Left ventricle myocardium superior (tissue), 1 donor: ENCODE measurements around the gene OR52I2. TPM values are rescaled to one million over a fixed set of nuclear protein-coding genes. Genes with fewer than 3 reads are reported as not detected.

Source experiments
- ATAC-seq: fragments of 200-7000 bp; cut with Tn5 transposase; one replicate; pipeline ENCODE4 v1.9.1; 2020; ENCODE audit warnings: mild to moderate bottlenecking, moderate library complexity
- DNase-seq: peaks from one replicate; pipeline ENCODE4 v3.0.0-alpha.2; 2020
- intact Hi-C: fragments of 100-400 bp; cut with micrococcal nuclease; formaldehyde crosslinking; loops from one replicate; pipeline ENCODE4 v1.11.0; 2022
- long read RNA-seq: library from polyadenylated mRNA; unstranded; transcript quantifications from one replicate; pipeline ENCODE4 v2.0.0, GENCODE V29; 2021
- total RNA-seq: library from RNA; stranded (reverse); fragmentation: NEBNext Ultra II Directional; extraction: Animal tissue kit (Norgen Biotek cat#: 25700); gene quantifications from one replicate; pipeline ENCODE4 v1.2.1, GENCODE V29; 2021
- donor health status: DM: no; HTN: yes; CAD: no; lungs with severe emphysema.

The OR52I2 gene
- not detected for total RNA-seq
- long read RNA-seq, result 0 reads

- no peak for DNase-seq
- intact Hi-C loops, result no loop called here
- ATAC-seq, result no peak
Measured at GRCh38 chr11:4581443-4581842, at the start of gene OR52I2. TSS of gene OR52I2 (plus strand) at chr11:4581743.

DNA sequence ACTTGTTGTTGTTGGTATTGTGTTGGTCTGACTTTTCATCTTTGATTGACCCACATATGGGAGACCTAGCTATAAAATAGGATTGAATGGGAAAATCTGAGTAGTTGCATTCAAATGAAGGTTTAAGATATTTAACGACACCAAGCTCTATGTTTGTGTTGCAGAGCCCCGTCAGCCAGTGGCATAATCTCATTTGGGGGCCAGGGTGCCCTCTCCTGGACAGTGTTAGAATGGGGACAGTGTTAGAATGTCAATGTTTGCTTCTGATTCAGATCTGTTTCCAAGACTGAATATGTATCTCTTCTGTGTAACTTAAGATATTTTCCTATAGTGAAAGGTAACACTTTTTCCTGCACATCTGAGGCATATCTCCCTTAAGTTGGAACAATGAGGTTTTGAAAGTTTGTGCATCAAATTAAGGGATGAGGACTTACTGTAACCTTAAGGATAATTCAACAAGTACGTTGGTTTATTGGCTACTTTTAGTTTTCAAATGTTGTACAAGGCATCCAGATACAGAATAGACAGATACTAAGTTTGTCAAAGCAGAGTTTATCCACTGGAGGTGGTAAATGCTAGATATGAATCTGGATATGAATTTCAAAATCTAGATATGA lies 41.8 kb upstream of the OR52I2 start:
- peak; percentile 63 for DNase-seq
- intact Hi-C loops, result loop anchor here (5.0 kb wide), 1 partner anchor 352 kb away; no protein-coding TSS in a partner anchor
- peak; percentile 75 for ATAC-seq

GRCh38 chr11:4541071-4541470 lies 40.5 kb upstream of the OR52I2 start:
- intact Hi-C loops, result no loop called here
- DNase-seq, result no peak
- ATAC-seq, result no peak

DNA sequence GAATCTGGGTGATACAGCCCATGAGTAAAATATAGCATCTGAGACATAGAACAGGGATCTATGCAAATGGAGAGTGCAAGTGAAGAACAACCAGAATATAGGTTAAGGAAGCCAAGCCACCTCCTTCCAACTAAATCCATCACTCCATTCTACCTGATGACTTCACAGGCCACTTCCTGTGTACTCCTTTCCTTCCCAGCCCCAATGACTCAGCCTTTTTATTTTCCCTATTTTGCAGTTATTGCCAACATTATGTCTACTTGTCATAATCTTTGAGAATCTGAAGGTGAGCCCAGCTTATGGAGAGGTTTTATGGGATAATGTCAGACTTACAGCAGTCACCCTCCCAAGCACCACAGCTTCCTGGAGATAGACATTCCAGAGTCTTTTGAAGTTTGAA lies 38.0 kb upstream of the OR52I2 start:
- no peak for DNase-seq
- intact Hi-C loops, result no loop called here
- ATAC-seq, result no peak

DNA sequence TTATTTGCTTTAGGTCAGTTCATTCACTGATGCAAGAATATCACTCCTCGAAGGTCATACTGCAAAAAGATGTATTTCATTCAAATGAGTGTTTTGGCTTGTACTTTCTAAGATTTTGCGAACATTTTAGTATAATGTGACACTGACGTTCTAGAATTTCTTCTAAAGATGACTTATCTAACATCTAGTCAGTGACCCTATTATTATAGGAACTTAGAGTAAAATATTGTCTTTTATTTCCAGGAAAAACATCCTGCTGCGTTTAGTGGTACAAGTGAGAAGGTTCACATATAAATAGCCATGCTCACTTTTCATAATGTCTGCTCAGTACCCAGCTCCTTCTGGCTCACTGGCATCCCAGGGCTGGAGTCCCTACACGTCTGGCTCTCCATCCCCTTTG lies 36.7 kb upstream of the OR52I2 start, which contains the start of gene OR52M1:
Gene OR52M1, plus strand, starts transcription at position 301 of the 400 bp plus-strand sequence. Its CDS starts 0 bp downstream, at position 301.
- no peak for ATAC-seq
- intact Hi-C loops, result no loop called here
- DNase-seq, result no peak

DNA sequence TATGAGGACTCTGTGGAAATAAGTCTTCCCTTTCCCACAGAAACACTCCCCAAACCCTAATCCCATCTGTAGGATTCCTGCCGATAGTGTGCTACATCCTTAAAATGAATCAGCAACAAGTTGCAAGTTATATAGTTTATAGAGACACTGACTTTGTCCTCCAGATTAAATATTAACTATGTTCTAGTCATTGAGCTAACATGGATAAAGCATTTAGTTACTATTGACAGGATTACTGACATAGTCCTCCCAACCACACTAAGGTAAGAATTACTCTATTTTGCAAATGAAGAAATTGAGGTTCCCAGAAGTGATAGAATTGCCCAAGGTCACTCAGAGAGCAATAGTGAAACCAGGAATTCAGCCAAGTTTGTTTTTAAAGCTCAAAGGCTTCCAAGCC lies 34.7 kb upstream of the OR52I2 start:
- intact Hi-C loops, result no loop called here
- no peak for ATAC-seq
- no peak for DNase-seq

DNA sequence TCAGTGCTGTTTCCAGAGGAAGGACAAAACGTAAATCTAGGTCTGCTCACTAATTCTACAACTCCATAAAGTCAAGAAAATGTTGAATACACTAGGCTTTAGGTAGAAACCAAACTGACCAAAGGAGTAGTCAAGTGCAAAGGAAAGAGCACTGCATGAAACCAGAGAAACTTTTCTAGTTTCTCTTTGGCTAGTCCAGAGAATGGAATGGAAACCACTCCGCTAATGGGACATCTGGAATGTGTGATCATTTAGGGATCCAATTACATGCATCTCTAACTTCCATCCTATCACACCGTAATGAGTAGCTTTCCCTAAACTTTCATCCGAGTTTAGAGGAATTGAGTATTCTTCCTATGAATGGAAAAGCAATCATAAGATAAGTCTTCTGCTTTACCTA lies 34.1 kb upstream of the OR52I2 start:
- intact Hi-C loops, result no loop called here
- DNase-seq, result no peak
- no peak for ATAC-seq

DNA sequence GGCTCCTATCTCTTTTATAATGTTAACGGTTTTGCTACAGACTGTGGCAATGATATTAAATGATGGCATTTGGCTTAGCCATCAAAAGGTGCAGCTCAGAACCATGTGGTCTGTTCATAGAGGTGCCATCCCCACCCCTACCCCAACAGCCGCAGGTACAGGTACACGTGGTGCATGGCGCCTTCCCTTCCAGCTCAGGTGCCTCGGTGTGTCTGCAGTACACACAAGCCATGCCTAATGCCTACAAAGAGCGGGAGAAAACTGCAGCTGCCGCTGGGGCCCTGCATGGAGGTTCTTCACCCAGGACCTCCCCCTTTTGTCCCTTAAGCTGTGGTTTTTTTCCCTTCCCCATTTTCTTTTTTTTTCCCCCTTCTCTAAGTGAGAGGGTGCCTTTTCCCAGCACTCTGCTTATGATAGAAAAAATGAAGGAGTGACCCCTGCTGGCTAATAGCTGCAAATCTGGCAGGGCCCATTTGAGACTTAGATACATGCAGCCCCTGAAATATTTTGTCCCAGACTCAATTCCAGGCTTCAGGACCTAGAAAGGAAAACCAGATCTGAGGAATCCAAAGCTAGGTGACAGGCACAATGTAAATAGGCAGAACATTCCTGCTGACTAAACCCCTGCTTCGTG lies 30.1 kb upstream of the OR52I2 start:
- DNase-seq (no peak), ATAC-seq (no peak)
- intact Hi-C loops, result no loop called here

GRCh38 chr11:4559527-4560440 lies 21.8 kb upstream of the OR52I2 start:
- ATAC-seq, result no peak
- intact Hi-C loops, result no loop called here
- DNase-seq, result no peak

- ATAC-seq (no peak), DNase-seq (no peak)
- intact Hi-C loops, result no loop called here
Measured at GRCh38 chr11:4560467-4560866, 21.1 kb upstream of the OR52I2 start.

GRCh38 chr11:4565371-4565770 lies 16.2 kb upstream of the OR52I2 start:
- intact Hi-C loops, result no loop called here
- no peak for ATAC-seq
- DNase-seq, result no peak

GRCh38 chr11:4569075-4569474 lies 12.5 kb upstream of the OR52I2 start:
- DNase-seq (no peak), ATAC-seq (no peak)
- intact Hi-C loops, result no loop called here

DNA sequence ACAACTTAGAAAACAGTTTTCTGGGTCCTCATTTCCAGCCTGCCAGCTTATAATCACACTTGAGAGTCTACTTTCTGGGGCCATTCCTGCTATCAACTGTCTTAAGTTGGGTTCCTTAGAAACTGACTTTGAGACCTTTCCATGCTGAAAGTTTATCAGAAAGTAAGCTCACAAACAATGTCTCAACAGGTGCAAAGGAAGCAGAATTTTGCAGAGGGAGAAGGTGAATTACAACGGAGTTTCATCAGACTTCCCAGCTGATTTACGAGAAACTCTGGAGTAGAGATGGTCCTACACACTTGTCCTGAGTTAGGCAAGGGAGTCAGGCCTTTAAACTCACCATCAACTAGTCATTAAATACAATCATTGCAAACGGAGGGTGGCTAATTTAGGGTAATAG lies 4.7 kb upstream of the OR52I2 start:
- intact Hi-C loops, result no loop called here
- ATAC-seq (no peak), DNase-seq (no peak)

GRCh38 chr11:4577761-4578160 lies 3.8 kb upstream of the OR52I2 start:
- DNase-seq (no peak), ATAC-seq (no peak)
- intact Hi-C loops, result no loop called here

DNA sequence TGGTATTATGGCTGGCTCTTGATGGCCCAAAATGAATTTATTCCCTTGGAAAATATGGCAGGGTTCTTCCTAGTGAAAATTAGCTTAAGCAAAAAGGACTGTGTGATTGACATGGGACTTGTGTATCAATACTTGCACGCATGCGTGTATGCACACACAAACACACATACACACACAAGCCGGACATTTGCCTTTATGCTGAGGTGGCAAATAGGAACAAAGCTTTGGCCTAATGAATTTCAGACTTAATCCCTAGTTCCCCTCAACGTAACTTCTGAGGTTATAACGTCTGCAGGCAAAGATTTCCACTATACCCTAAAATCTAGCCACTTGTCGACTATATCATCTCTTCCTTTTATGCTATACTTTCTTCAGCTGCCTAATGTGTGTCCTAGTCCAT lies 2.9 kb upstream of the OR52I2 start:
- intact Hi-C loops, result no loop called here
- no peak for DNase-seq
- no peak for ATAC-seq

DNA sequence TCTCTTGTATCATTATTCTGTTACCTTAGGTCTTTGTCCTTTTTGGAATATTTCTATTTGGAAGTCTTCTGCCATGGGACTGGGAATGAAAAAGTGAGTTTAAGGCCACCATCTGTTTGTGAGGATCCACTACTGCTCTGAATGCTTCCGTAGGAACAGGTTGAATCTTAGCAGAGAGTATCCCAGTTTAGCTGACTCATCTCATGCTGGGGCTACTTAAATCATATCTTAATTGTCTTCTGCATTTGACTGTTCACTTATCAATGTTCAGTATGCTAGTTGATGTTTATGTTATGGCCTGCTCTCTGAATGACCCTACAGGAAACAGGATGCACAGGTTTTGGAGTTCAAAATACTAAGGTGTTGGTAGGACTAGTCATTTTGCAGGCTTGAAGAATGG lies 1.4 kb upstream of the OR52I2 start:
- no peak for DNase-seq
- intact Hi-C loops, result no loop called here
- no peak for ATAC-seq

DNA sequence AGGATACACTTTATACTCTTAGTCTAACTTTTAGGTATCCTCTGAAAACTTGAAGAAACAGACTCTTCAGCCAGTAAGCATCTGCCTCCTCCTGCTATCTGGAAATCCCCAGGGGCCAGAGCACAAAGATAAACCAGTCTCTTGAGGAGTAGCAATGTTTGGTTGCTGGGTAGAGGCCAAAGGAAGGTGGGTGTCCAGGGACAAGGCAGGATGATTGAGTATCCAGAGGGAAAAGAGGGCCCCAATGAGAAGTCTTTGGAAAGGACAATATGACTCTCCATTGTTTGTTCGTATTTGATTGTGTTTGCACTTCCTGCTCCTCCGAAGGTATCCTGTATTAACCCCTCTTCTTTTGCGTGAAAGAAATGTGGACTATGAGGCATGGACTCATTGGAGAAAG lies 7.5 kb downstream of the OR52I2 start:
- no peak for DNase-seq
- ATAC-seq, result no peak
- intact Hi-C loops, result no loop called here

DNA sequence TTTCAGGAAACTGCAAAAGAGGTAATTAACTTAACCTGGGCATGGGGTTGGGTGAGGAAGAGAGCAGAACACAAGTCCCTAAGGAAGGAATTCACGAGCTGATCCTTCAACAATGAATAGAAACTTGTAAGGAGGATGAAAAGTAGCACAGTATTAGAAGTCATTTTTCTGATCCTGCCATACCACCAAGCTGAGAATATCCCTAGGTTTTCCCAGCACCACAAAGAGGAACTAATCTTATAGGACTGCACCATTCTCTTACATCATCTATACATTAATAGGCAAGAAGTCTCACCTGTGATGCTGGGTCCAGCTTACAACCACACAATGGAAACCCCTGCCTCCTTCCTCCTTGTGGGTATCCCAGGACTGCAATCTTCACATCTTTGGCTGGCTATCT lies 12.2 kb downstream of the OR52I2 start, which contains the start of gene OR52I1:
Gene OR52I1, plus strand, starts transcription at position 301 of the 400 bp plus-strand sequence. Its CDS starts 0 bp downstream, at position 301.
- intact Hi-C loops, result no loop called here
- DNase-seq (no peak), ATAC-seq (no peak)

- DNase-seq, result no peak
- intact Hi-C loops, result no loop called here
- no peak for ATAC-seq
Measured at GRCh38 chr11:4605057-4605456, 23.5 kb downstream of the OR52I2 start.
